GM19452 (cell line): ENCODE data around the gene IFT25.

Experiments used
- ATAC-seq: cut with Tn5 transposase; IDR thresholded peaks from one replicate; pipeline ENCODE4 v1.9.1; 2021; ENCODE audit not compliant: unreplicated experiment

IFT25 gene

GRCh38 chr1:53957194-53957818 is 11.8 kb upstream of the IFT25 start:
- ATAC-seq, result no peak

GRCh38 chr1:53956308-53957168 is 11.0 kb upstream of the IFT25 start:
- ATAC-seq, result no peak

- no peak for ATAC-seq
Measured at GRCh38 chr1:53954128-53954527, 8.6 kb upstream of the IFT25 start.

- ATAC-seq, result no peak
Measured at GRCh38 chr1:53951697-53952096, 6.2 kb upstream of the IFT25 start.

GRCh38 chr1:53949023-53949990 is 3.8 kb upstream of the IFT25 start:
- no peak for ATAC-seq

GRCh38 chr1:53948291-53948690 is 2.8 kb upstream of the IFT25 start:
- no peak for ATAC-seq

GRCh38 chr1:53947172-53947907 is 1.8 kb upstream of the IFT25 start:
- ATAC-seq, result no peak

- peak; percentile 66 for ATAC-seq
Measured at GRCh38 chr1:53946252-53947171, 1.0 kb upstream of the IFT25 start, which contains the start of gene LRRC42. Gene LRRC42, plus strand, starts transcription at chr1:53946350. Its CDS starts 5,650 bp downstream, at chr1:53952000.

GRCh38 chr1:53945183-53945432 is 391 bp downstream of the IFT25 start:
- ATAC-seq, result no peak

GRCh38 chr1:53944469-53945182 is 873 bp downstream of the IFT25 start:
- ATAC-seq, result no peak

- ATAC-seq, result no peak
Measured at GRCh38 chr1:53943490-53944043, 1.9 kb downstream of the IFT25 start.

- no peak for ATAC-seq
Measured at GRCh38 chr1:53943090-53943489, 2.4 kb downstream of the IFT25 start.

GRCh38 chr1:53942127-53942957 is 3.2 kb downstream of the IFT25 start:
- no peak for ATAC-seq

- no peak for ATAC-seq
Measured at GRCh38 chr1:53938136-53938830, 7.2 kb downstream of the IFT25 start.

GRCh38 chr1:53936430-53936829 is 9.1 kb downstream of the IFT25 start:
- no peak for ATAC-seq

- ATAC-seq, result no peak
Measured at GRCh38 chr1:53934170-53934765, 11.2 kb downstream of the IFT25 start.

- no peak for ATAC-seq
Measured at GRCh38 chr1:53931523-53931922, 14.0 kb downstream of the IFT25 start.
